ENCODE data around the gene CISH. TPM values are rescaled to one million over a fixed set of nuclear protein-coding genes. Genes with fewer than 3 reads are reported as not detected.
A peak's percentile ranks its signal among the peaks of the same experiment; 100 is the strongest.

Gene CISH
- total and polyA plus RNA-seq, 7 experiments from 2014 or later = 10.9 to 486 (median 47.5) TPM

- Mint-ChIP-seq H3K9me3 (no peaks in the 10 kb centered on the region), H3K36me3 (peaks cover 3 to 51% (median 11%) of the 10 kb centered on the region in 5 donors), H3K27me3 (no peaks in the 10 kb centered on the region), H3K4me1 (peaks cover 14 to 72% (median 27%) of the 10 kb centered on the region in 7 donors), H3K27ac (peak overlapping the region; percentile 48 to 91 (median 70)), H3K4me3 (peak overlapping the region in 4 of 10 donors; percentile 1 to 52 (median 32))
- ATAC-seq = no peak
- Histone ChIP-seq H3K4me3 (ENCODE audit: low read length) (peak overlapping the region; percentile 12), H3K27ac (ENCODE audit: low read depth, low read length) (peak overlapping the region; percentile 42), H3K4me1 (ENCODE audit: control insufficient read depth in 2 of 2, insufficient read depth in 2 of 2, low read length in 2 of 2) (peaks cover 18 to 21% of the 10 kb centered on the region in 2 donors), H3K27me3 (ENCODE audit: control insufficient read depth in 2 of 2, insufficient read depth in 2 of 2, low read length in 2 of 2) (no peaks in the 10 kb centered on the region), H3K9me3 (ENCODE audit: control insufficient read depth in 2 of 3, low read length in 3 of 3) (no peaks in the 10 kb centered on the region), H3K36me3 (ENCODE audit: control insufficient read depth in 2 of 3, insufficient read depth in 3 of 3, low read length in 3 of 3) (peaks cover 0 to 74% (median 4%) of the 10 kb centered on the region in 3 experiments)
- POLR2A ChIA-PET = interaction anchor here (6.7 to 21.2 kb wide), 3 partner anchors 10 to 27 kb away, joined by 47 to 730 read pairs (median 78); partner anchors contain the start of genes C3orf18, CISH, HEMK1 and MAPKAPK3
- intact Hi-C loops (cut with micrococcal nuclease) = loop anchor here in 1 of 2 donors (1.0 kb wide), 1 partner anchor 10 kb away; no protein-coding TSS in a partner anchor
- DNase-seq = no peak
- CTCF ChIA-PET = interaction anchor here (0.9 to 20.2 kb wide), 6 partner anchors 9 to 29 kb away, joined by 3 to 578 read pairs (median 8); partner anchors contain the start of genes CISH, HEMK1 and MAPKAPK3
Observed at GRCh38 chr3:50581459-50581842, 30.1 kb downstream of the CISH start.

DNA sequence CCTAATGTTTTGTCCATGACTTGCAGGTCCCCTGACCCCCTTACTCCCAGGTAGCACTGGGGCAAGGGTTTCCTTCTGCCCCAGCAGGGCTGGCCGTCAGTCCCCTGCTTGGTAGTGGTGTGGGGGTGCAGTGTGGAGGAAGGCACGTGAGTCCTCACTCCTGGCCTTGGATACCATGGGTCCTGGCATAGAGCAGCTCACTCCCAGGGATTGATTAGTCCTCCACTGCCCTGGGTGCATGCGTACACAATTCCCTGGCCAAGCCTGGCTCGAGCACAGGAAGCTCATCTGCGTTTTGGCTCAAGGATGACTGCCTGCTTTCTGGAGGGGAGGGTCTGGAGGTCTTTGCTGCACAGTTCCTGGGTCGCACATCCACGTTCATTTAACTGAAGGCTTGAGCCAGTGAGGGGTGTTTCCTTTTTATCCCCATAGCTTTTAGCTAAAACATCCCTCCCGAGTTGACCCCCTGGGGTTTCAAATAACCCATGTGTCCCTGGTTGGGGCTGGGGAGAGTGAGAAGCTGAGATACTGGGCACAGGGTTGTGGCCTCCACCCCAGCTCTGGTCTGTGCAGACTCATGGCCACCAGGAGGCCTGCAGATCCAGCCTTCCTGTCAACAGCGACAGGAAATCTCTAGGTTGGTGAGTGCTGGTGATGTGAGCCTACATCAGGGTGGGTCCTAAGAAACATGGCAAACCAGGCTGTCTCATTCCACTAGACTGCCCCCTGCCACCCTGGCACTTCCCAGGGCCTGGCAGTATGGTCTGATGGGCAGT lies 30.7 kb downstream of the CISH start:
- no peaks in the 10 kb centered on the region for H3K9me3 Mint-ChIP-seq
- ATAC-seq = peak; percentile 56
- H3K27me3 Mint-ChIP-seq = no peaks in the 10 kb centered on the region
- H3K4me3 Mint-ChIP-seq = peak overlapping the region in 4 of 10 donors; percentile 1 to 52 (median 32)
- Histone ChIP-seq H3K27ac (ENCODE audit: low read depth, low read length) (peak overlapping the region; percentile 42), H3K9me3 (ENCODE audit: control insufficient read depth in 2 of 3, low read length in 3 of 3) (no peaks in the 10 kb centered on the region), H3K4me1 (ENCODE audit: control insufficient read depth in 2 of 2, insufficient read depth in 2 of 2, low read length in 2 of 2) (peaks cover 24% of the 10 kb centered on the region in 2 donors), H3K27me3 (ENCODE audit: control insufficient read depth in 2 of 2, insufficient read depth in 2 of 2, low read length in 2 of 2) (no peaks in the 10 kb centered on the region), H3K36me3 (ENCODE audit: control insufficient read depth in 2 of 3, insufficient read depth in 3 of 3, low read length in 3 of 3) (peaks cover 0 to 74% (median 4%) of the 10 kb centered on the region in 3 experiments), H3K4me3 (ENCODE audit: low read length) (peak overlapping the region; percentile 12)
- intact Hi-C loops (cut with micrococcal nuclease) = loop anchor here in 1 of 2 donors (1.0 kb wide), 1 partner anchor 10 kb away; no protein-coding TSS in a partner anchor
- H3K4me1 Mint-ChIP-seq = peaks cover 14 to 74% (median 28%) of the 10 kb centered on the region in 7 donors
- H3K36me3 Mint-ChIP-seq = peaks cover 3 to 57% (median 11%) of the 10 kb centered on the region in 5 donors
- peak overlapping the region; percentile 47 to 91 (median 68) for H3K27ac Mint-ChIP-seq
- ChIA-PET CTCF (interaction anchor here (0.9 to 20.2 kb wide), 6 partner anchors 8 to 29 kb away, joined by 3 to 578 read pairs (median 8); partner anchors contain the start of genes CISH, HEMK1 and MAPKAPK3), POLR2A (interaction anchor here (0.6 to 21.2 kb wide), 4 partner anchors 9 to 27 kb away, joined by 4 to 730 read pairs (median 62); partner anchors contain the start of genes C3orf18, CISH, HEMK1 and MAPKAPK3)
- peak in 1 of 9 donors; percentile 32 for DNase-seq

DNA sequence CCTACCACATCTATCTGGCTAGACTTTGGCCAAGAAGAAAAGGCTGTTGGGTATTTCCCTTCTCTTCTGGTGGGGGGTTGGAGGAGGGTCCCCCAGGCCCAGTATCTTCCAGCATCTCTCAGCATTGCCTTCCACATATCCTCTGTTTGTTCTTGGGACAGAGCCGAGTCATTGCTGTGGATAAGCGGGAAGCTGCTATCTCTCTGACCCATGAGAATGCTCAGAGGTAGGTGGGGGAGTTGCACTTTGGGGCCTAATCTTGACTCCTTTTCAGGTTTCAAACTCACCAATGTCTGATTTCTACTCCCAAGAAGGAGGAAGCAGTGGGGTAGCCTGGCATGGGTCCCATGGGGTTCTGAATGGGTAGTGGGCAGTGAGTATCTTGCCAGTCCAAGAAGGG lies 34.2 kb downstream of the CISH start:
- DNase-seq (no peak), ATAC-seq (no peak)
- peak overlapping the region in 7 of 9 donors; percentile 8 to 89 (median 56) for H3K27ac Mint-ChIP-seq
- ChIA-PET CTCF (interaction anchor here (1.4 to 20.2 kb wide), 4 partner anchors 9 to 33 kb away, joined by 3 to 578 read pairs (median 6); partner anchors contain the start of genes C3orf18, CISH and MAPKAPK3), POLR2A (interaction anchor here (8.7 to 21.2 kb wide), 2 partner anchors 14 to 31 kb away, joined by 78 to 730 read pairs; partner anchors contain the start of genes CISH and MAPKAPK3)
- H3K9me3 Mint-ChIP-seq = no peaks in the 10 kb centered on the region
- H3K4me1 Mint-ChIP-seq = peaks cover 25 to 81% (median 46%) of the 10 kb centered on the region in 7 donors
- peaks cover 0 to 50% (median 11%) of the 10 kb centered on the region in 5 donors for H3K36me3 Mint-ChIP-seq
- intact Hi-C loops (cut with micrococcal nuclease) = no loop called here
- Histone ChIP-seq H3K27me3 (ENCODE audit: control insufficient read depth in 2 of 2, insufficient read depth in 2 of 2, low read length in 2 of 2) (no peaks in the 10 kb centered on the region), H3K36me3 (ENCODE audit: control insufficient read depth in 2 of 3, insufficient read depth in 3 of 3, low read length in 3 of 3) (peaks cover 0 to 54% (median 4%) of the 10 kb centered on the region in 3 experiments), H3K27ac (ENCODE audit: low read depth, low read length) (peak overlapping the region; percentile 63), H3K4me3 (ENCODE audit: low read length) (no peak overlapping the region), H3K9me3 (ENCODE audit: control insufficient read depth in 2 of 3, low read length in 3 of 3) (no peaks in the 10 kb centered on the region), H3K4me1 (ENCODE audit: control insufficient read depth in 2 of 2, insufficient read depth in 2 of 2, low read length in 2 of 2) (peaks cover 59% of the 10 kb centered on the region in 2 donors)
- no peaks in the 10 kb centered on the region for H3K27me3 Mint-ChIP-seq
- no peak overlapping the region for H3K4me3 Mint-ChIP-seq

DNA sequence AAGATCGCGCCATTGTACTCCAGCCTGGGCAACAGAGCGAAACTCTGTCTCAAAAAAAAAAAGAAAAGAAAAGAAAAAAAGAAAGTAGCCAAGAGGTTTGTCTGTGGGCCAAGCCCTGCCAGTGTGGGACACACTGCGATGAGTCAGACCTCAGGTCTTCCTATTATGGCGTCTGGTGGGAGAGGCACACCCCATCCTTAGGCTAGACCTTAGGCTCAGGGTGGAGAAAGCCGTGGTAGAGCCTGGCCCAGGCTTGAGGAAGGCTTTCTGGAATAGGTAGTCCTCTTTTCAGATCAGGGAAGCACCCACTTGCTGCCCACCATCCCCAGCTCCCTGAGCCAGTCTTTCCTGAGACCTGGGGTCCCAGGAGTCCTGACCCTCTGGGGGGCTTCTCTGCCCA lies 36.2 kb downstream of the CISH start:
- Histone ChIP-seq H3K36me3 (ENCODE audit: control insufficient read depth in 2 of 3, insufficient read depth in 3 of 3, low read length in 3 of 3) (peaks cover 0 to 40% (median 4%) of the 10 kb centered on the region in 3 experiments), H3K4me3 (ENCODE audit: low read length) (no peak overlapping the region), H3K9me3 (ENCODE audit: control insufficient read depth in 2 of 3, low read length in 3 of 3) (no peaks in the 10 kb centered on the region), H3K27ac (ENCODE audit: low read depth, low read length) (peak overlapping the region; percentile 63), H3K27me3 (ENCODE audit: control insufficient read depth in 2 of 2, insufficient read depth in 2 of 2, low read length in 2 of 2) (no peaks in the 10 kb centered on the region), H3K4me1 (ENCODE audit: control insufficient read depth in 2 of 2, insufficient read depth in 2 of 2, low read length in 2 of 2) (peaks cover 59 to 62% of the 10 kb centered on the region in 2 donors)
- H3K9me3 Mint-ChIP-seq = no peaks in the 10 kb centered on the region
- peak overlapping the region in 7 of 9 donors; percentile 6 to 92 (median 89) for H3K27ac Mint-ChIP-seq
- ChIA-PET POLR2A (interaction anchor here (8.7 to 21.2 kb wide), 2 partner anchors 16 to 33 kb away, joined by 78 to 730 read pairs; partner anchors contain the start of genes CISH and MAPKAPK3), CTCF (interaction anchor here (1.0 to 20.2 kb wide), 4 partner anchors 10 to 35 kb away, joined by 3 to 578 read pairs (median 6); partner anchors contain the start of genes CISH and MAPKAPK3)
- ATAC-seq (no peak), DNase-seq (no peak)
- H3K4me3 Mint-ChIP-seq = peak overlapping the region in 1 of 10 donors; percentile 99
- intact Hi-C loops (cut with micrococcal nuclease) = no loop called here
- peaks cover 0 to 55% (median 4%) of the 10 kb centered on the region in 5 donors for H3K36me3 Mint-ChIP-seq
- peaks cover 16 to 85% (median 50%) of the 10 kb centered on the region in 7 donors for H3K4me1 Mint-ChIP-seq
- H3K27me3 Mint-ChIP-seq = no peaks in the 10 kb centered on the region

- Histone ChIP-seq H3K36me3 (ENCODE audit: control insufficient read depth in 2 of 3, insufficient read depth in 3 of 3, low read length in 3 of 3) (peaks cover 0 to 32% (median 4%) of the 10 kb centered on the region in 3 experiments), H3K27ac (ENCODE audit: low read depth, low read length) (peak overlapping the region; percentile 63), H3K27me3 (ENCODE audit: control insufficient read depth in 2 of 2, insufficient read depth in 2 of 2, low read length in 2 of 2) (no peaks in the 10 kb centered on the region), H3K9me3 (ENCODE audit: control insufficient read depth in 2 of 3, low read length in 3 of 3) (no peaks in the 10 kb centered on the region), H3K4me3 (ENCODE audit: low read length) (peak overlapping the region; percentile 32), H3K4me1 (ENCODE audit: control insufficient read depth in 2 of 2, insufficient read depth in 2 of 2, low read length in 2 of 2) (peaks cover 56 to 65% of the 10 kb centered on the region in 2 donors)
- ATAC-seq (no peak), DNase-seq (no peak)
- H3K4me1 Mint-ChIP-seq = peaks cover 16 to 83% (median 56%) of the 10 kb centered on the region in 7 donors
- H3K27me3 Mint-ChIP-seq = no peaks in the 10 kb centered on the region
- H3K27ac Mint-ChIP-seq = peak overlapping the region; percentile 65 to 93 (median 89)
- H3K36me3 Mint-ChIP-seq = peaks cover 0 to 57% (median 4%) of the 10 kb centered on the region in 5 donors
- ChIA-PET CTCF (interaction anchor here (1.3 to 20.2 kb wide), 2 partner anchors 11 to 36 kb away, joined by 3 to 578 read pairs; partner anchors contain the start of genes CISH and MAPKAPK3), POLR2A (interaction anchor here (8.7 to 21.2 kb wide), 2 partner anchors 17 to 34 kb away, joined by 78 to 730 read pairs; partner anchors contain the start of genes CISH and MAPKAPK3)
- intact Hi-C loops (cut with micrococcal nuclease) = loop anchor here in 1 of 2 donors (5.0 kb wide), 2 partner anchors 103 to 398 kb away; no protein-coding TSS in a partner anchor
- no peaks in the 10 kb centered on the region for H3K9me3 Mint-ChIP-seq
- H3K4me3 Mint-ChIP-seq = peak overlapping the region; percentile 25 to 99 (median 53)
Observed at GRCh38 chr3:50574444-50574831, 37.1 kb downstream of the CISH start.

Measured in naive thymus-derived CD4-positive, alpha-beta T cell (primary cell).